Measurements from ENCODE around the gene GAS7. TPM values are rescaled to one million over a fixed set of nuclear protein-coding genes. Genes with fewer than 3 reads are reported as not detected.

The GAS7 gene
- total RNA-seq, 6 experiments from 2014 or later, result 1.6 to 7.1 (median 2.7) TPM

DNA sequence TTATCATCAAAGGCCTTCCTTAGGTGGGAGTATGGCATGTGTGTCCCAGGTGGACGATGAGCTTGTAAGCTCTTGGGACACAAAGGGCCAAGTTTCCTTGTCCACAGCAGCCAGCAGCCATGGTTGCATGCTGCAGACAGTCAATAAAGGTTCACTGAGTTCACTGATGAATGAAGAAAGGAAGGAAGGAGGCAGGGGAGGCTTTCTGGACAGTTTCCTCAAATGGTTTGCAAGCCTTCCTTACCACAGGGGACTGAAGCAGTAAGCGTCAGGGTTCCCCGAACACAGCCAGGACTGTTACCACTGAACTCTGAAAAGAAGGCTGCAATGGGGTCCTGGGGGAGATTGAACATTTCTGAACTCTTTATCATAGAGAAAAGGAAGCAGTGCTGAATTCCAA lies 111.1 kb downstream of the GAS7 start:
- intact Hi-C loops (cut with DNase I), result no loop called here
- WGBS (ENCODE audit: insufficient coverage, low coverage, low lambda C conversion rate, missing lambda C conversion rate), result 28% methylated on average over 3 of the region's 3 CpGs
- H3K36me3 ChIP-seq, result no peaks in the 10 kb centered on the region
- H3K9me3 ChIP-seq, result peaks cover 0 to 7% (median 0%) of the 10 kb centered on the region in 4 donors
- no peak overlapping the region for H3K27ac ChIP-seq
- TF ChIP-seq, protein P1, sequence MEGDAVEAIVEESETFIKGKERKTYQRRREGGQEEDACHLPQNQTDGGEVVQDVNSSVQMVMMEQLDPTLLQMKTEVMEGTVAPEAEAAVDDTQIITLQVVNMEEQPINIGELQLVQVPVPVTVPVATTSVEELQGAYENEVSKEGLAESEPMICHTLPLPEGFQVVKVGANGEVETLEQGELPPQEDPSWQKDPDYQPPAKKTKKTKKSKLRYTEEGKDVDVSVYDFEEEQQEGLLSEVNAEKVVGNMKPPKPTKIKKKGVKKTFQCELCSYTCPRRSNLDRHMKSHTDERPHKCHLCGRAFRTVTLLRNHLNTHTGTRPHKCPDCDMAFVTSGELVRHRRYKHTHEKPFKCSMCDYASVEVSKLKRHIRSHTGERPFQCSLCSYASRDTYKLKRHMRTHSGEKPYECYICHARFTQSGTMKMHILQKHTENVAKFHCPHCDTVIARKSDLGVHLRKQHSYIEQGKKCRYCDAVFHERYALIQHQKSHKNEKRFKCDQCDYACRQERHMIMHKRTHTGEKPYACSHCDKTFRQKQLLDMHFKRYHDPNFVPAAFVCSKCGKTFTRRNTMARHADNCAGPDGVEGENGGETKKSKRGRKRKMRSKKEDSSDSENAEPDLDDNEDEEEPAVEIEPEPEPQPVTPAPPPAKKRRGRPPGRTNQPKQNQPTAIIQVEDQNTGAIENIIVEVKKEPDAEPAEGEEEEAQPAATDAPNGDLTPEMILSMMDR (IDR thresholded peaks at IDR 0.05), result no peak
- TF ChIP-seq POLR2A (IDR thresholded peaks at IDR 0.05), result no peak
- no peak overlapping the region for H3K4me3 ChIP-seq
- ATAC-seq, result peak in 1 of 4 donors; percentile 31
- no peaks in the 10 kb centered on the region for H3K4me1 ChIP-seq
- DNase-seq, result no peak
- no peaks in the 10 kb centered on the region for H3K27me3 ChIP-seq

- Histone ChIP-seq H3K4me1 (no peaks in the 10 kb centered on the region), H3K36me3 (no peaks in the 10 kb centered on the region), H3K27me3 (no peaks in the 10 kb centered on the region), H3K27ac (no peak overlapping the region), H3K9me3 (peaks cover 0 to 7% (median 0%) of the 10 kb centered on the region in 4 donors), H3K4me3 (no peak overlapping the region)
- no peak for DNase-seq
- 87% methylated on average over 2 of the region's 3 CpGs for WGBS (ENCODE audit: insufficient coverage, low coverage, low lambda C conversion rate, missing lambda C conversion rate)
- intact Hi-C loops (cut with DNase I), result no loop called here
- no peak for TF ChIP-seq POLR2A (IDR thresholded peaks at IDR 0.05)
- TF ChIP-seq, protein P1 (IDR thresholded peaks at IDR 0.05), result no peak
- no peak for ATAC-seq
Observed at GRCh38 chr17:10083864-10084263, 114.5 kb downstream of the GAS7 start.

- 65% methylated on average over 2 of the region's 2 CpGs for WGBS (ENCODE audit: insufficient coverage, low coverage, low lambda C conversion rate, missing lambda C conversion rate)
- TF ChIP-seq POLR2A (IDR thresholded peaks at IDR 0.05), result no peak
- TF ChIP-seq, protein P1 (IDR thresholded peaks at IDR 0.05), result no peak
- DNase-seq (no peak), ATAC-seq (no peak)
- no peaks in the 10 kb centered on the region for H3K36me3 ChIP-seq
- H3K9me3 ChIP-seq, result peaks cover 0 to 7% (median 0%) of the 10 kb centered on the region in 4 donors
- no peaks in the 10 kb centered on the region for H3K4me1 ChIP-seq
- intact Hi-C loops (cut with DNase I), result no loop called here
- H3K27ac ChIP-seq, result no peak overlapping the region
- H3K27me3 ChIP-seq, result no peaks in the 10 kb centered on the region
- H3K4me3 ChIP-seq, result no peak overlapping the region
Observed at GRCh38 chr17:10082795-10083194, 115.6 kb downstream of the GAS7 start.

GRCh38 chr17:10081571-10082169 lies 116.7 kb downstream of the GAS7 start:
- intact Hi-C loops (cut with DNase I), result no loop called here
- Histone ChIP-seq H3K4me3 (no peak overlapping the region), H3K27ac (no peak overlapping the region), H3K36me3 (no peaks in the 10 kb centered on the region), H3K27me3 (no peaks in the 10 kb centered on the region), H3K9me3 (peaks cover 0 to 7% (median 0%) of the 10 kb centered on the region in 4 donors), H3K4me1 (no peaks in the 10 kb centered on the region)
- ATAC-seq (no peak), DNase-seq (no peak)
- TF ChIP-seq, protein P1 (IDR thresholded peaks at IDR 0.05), result no peak
- TF ChIP-seq POLR2A (IDR thresholded peaks at IDR 0.05), result no peak
- WGBS (ENCODE audit: insufficient coverage, low coverage, low lambda C conversion rate, missing lambda C conversion rate), result 47% methylated on average over 7 of the region's 8 CpGs
